ENCODE measurements around the gene ARHGAP42. TPM values are rescaled to one million over a fixed set of nuclear protein-coding genes. Genes with fewer than 3 reads are reported as not detected.

ARHGAP42 gene
- total and polyA plus RNA-seq, 10 of the 15 experiments (the other 5 are each of a cell fraction or from before 2014, with no cell fraction given), result 1.8 to 6.3 (median 3.2) TPM

DNA sequence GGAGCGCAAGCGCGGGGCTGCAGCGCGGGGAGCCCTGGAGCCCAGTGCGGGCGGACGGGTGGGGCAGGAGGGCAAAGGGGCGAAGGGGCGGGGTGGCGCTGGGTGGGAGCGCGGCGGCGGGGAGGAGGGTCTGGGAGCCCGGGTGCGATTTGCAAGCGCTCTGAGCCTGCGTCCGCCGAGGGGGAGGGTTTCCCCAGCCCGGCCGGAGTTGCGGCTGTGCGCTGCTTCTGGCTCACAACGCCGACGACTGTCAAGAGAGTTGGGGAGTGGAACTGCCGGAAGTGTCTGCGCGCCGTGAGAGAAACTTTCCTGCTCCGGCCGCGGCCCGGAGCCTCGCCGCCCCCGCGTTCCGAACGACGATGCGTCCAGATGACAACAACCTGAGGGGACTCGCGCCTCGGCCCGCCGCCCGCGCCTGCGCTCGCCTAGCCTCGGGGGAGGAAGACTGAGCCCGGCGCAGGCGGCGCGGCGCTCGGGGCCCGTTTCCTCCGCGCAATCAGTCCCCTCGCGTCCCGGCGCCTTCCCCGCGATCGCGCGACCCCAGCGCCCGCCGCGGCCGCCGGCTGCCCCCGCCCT is at the start of gene ARHGAP42 (continued):
- TF ChIP-seq CHD4 (IDR thresholded peaks at IDR 0.05) (no peak), SUPT20H (IDR thresholded peaks at IDR 0.05; ENCODE audit: borderline replicate concordance, control insufficient read depth, low read depth, low read length) (no peak), EED (IDR thresholded peaks at IDR 0.05; ENCODE audit: low read depth) (no peak), SRF (IDR thresholded peaks at IDR 0.05; ENCODE audit: low read depth in 2 of 2, low read length in 2 of 2) (no peak), WRNIP1 (IDR thresholded peaks at IDR 0.05; ENCODE audit: borderline replicate concordance, low read depth, low read length) (no peak), DPF2 (IDR thresholded peaks at IDR 0.05) (peak; percentile 84), SUZ12 (IDR thresholded peaks at IDR 0.05; ENCODE audit: unreplicated experiment) (no peak), RAD51 (IDR thresholded peaks at IDR 0.05) (no peak), TCF3 (IDR thresholded peaks at IDR 0.05; ENCODE audit: borderline replicate concordance, insufficient read depth, low read depth, low read length) (0 out of 2 replicates have a peak, but pooled peaks have one; percentile 31), TCF7 (IDR thresholded peaks at IDR 0.05; ENCODE audit: borderline replicate concordance) (no peak), STAT1 (conservative IDR thresholded peaks at IDR 0.05) (no peak), CREB1 (IDR thresholded peaks at IDR 0.05; ENCODE audit: low read depth) (peak; percentile 44; the same call in 1 of the 2 replicates), MEF2B (IDR thresholded peaks at IDR 0.05; ENCODE audit: partially characterized antibody, poor library complexity, severe bottlenecking) (no peak), PAX5 (IDR thresholded peaks at IDR 0.05; ENCODE audit: borderline replicate concordance, low read depth, low read length) (no peak), RELA (IDR thresholded peaks at IDR 0.05; ENCODE audit: borderline replicate concordance, partially characterized antibody) (no peak), JUND (IDR thresholded peaks at IDR 0.05; ENCODE audit: low read depth, low read length) (no peak), NBN (IDR thresholded peaks at IDR 0.05) (no peak), HDAC2 (IDR thresholded peaks at IDR 0.05) (no peak)
- TF ChIP-seq, protein P1, sequence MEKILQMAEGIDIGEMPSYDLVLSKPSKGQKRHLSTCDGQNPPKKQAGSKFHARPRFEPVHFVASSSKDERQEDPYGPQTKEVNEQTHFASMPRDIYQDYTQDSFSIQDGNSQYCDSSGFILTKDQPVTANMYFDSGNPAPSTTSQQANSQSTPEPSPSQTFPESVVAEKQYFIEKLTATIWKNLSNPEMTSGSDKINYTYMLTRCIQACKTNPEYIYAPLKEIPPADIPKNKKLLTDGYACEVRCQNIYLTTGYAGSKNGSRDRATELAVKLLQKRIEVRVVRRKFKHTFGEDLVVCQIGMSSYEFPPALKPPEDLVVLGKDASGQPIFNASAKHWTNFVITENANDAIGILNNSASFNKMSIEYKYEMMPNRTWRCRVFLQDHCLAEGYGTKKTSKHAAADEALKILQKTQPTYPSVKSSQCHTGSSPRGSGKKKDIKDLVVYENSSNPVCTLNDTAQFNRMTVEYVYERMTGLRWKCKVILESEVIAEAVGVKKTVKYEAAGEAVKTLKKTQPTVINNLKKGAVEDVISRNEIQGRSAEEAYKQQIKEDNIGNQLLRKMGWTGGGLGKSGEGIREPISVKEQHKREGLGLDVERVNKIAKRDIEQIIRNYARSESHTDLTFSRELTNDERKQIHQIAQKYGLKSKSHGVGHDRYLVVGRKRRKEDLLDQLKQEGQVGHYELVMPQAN (conservative IDR thresholded peaks at IDR 0.05), result peak; percentile 80
- TF ChIP-seq, protein P2, sequence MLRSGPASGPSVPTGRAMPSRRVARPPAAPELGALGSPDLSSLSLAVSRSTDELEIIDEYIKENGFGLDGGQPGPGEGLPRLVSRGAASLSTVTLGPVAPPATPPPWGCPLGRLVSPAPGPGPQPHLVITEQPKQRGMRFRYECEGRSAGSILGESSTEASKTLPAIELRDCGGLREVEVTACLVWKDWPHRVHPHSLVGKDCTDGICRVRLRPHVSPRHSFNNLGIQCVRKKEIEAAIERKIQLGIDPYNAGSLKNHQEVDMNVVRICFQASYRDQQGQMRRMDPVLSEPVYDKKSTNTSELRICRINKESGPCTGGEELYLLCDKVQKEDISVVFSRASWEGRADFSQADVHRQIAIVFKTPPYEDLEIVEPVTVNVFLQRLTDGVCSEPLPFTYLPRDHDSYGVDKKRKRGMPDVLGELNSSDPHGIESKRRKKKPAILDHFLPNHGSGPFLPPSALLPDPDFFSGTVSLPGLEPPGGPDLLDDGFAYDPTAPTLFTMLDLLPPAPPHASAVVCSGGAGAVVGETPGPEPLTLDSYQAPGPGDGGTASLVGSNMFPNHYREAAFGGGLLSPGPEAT (IDR thresholded peaks at IDR 0.05; ENCODE audit: low read depth), result 0 out of 2 replicates have a peak, but pooled peaks have one; percentile 5
- TF ChIP-seq, protein P3, sequence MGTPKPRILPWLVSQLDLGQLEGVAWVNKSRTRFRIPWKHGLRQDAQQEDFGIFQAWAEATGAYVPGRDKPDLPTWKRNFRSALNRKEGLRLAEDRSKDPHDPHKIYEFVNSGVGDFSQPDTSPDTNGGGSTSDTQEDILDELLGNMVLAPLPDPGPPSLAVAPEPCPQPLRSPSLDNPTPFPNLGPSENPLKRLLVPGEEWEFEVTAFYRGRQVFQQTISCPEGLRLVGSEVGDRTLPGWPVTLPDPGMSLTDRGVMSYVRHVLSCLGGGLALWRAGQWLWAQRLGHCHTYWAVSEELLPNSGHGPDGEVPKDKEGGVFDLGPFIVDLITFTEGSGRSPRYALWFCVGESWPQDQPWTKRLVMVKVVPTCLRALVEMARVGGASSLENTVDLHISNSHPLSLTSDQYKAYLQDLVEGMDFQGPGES (IDR thresholded peaks at IDR 0.05), result no peak
- TF ChIP-seq, protein P4, sequence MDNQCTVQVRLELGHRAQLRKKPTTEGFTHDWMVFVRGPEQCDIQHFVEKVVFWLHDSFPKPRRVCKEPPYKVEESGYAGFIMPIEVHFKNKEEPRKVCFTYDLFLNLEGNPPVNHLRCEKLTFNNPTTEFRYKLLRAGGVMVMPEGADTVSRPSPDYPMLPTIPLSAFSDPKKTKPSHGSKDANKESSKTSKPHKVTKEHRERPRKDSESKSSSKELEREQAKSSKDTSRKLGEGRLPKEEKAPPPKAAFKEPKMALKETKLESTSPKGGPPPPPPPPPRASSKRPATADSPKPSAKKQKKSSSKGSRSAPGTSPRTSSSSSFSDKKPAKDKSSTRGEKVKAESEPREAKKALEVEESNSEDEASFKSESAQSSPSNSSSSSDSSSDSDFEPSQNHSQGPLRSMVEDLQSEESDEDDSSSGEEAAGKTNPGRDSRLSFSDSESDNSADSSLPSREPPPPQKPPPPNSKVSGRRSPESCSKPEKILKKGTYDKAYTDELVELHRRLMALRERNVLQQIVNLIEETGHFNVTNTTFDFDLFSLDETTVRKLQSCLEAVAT (IDR thresholded peaks at IDR 0.05), result no peak
- TF ChIP-seq, protein P5, sequence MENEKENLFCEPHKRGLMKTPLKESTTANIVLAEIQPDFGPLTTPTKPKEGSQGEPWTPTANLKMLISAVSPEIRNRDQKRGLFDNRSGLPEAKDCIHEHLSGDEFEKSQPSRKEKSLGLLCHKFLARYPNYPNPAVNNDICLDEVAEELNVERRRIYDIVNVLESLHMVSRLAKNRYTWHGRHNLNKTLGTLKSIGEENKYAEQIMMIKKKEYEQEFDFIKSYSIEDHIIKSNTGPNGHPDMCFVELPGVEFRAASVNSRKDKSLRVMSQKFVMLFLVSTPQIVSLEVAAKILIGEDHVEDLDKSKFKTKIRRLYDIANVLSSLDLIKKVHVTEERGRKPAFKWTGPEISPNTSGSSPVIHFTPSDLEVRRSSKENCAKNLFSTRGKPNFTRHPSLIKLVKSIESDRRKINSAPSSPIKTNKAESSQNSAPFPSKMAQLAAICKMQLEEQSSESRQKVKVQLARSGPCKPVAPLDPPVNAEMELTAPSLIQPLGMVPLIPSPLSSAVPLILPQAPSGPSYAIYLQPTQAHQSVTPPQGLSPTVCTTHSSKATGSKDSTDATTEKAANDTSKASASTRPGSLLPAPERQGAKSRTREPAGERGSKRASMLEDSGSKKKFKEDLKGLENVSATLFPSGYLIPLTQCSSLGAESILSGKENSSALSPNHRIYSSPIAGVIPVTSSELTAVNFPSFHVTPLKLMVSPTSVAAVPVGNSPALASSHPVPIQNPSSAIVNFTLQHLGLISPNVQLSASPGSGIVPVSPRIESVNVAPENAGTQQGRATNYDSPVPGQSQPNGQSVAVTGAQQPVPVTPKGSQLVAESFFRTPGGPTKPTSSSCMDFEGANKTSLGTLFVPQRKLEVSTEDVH (IDR thresholded peaks at IDR 0.05; ENCODE audit: low read depth, partially characterized antibody), result no peak

All from GM12878 (cell line).